ENCODE measurements around the gene NAB2. TPM values are rescaled to one million over a fixed set of nuclear protein-coding genes. Genes with fewer than 3 reads are reported as not detected.

Gene NAB2
- total and polyA plus RNA-seq, 9 of the 15 experiments (the other 6 are each of a cell fraction or from before 2014, with no cell fraction given) = 0.45 to 40.9 (median 20.4) TPM

GRCh38 chr12:57111031-57111734, 22.3 kb downstream of the NAB2 start, which contains the start of gene STAT6 (continued):
- TF ChIP-seq MITF (IDR thresholded peaks at IDR 0.05) = no peak
- TF ChIP-seq EP300 (IDR thresholded peaks at IDR 0.05; ENCODE audit: low read length) = 0 out of 2 replicates have a peak, but pooled peaks have one; percentile 10
- no peak for TF ChIP-seq ZNF384 (IDR thresholded peaks at IDR 0.05; ENCODE audit: low read depth, low read length)
- TF ChIP-seq AFF4 (CRISPR knock-in tag; IDR thresholded peaks at IDR 0.05) = no peak
- peak; percentile 24; the same call in 1 of the 2 replicates for TF ChIP-seq POLR2H (tag; IDR thresholded peaks at IDR 0.05; ENCODE audit: low read depth)
- no peak for TF ChIP-seq ELK3 (CRISPR knock-in tag; IDR thresholded peaks at IDR 0.05)
- no peak for TF ChIP-seq MXI1 (IDR thresholded peaks at IDR 0.05; ENCODE audit: low read depth, low read length)
- TF ChIP-seq RERE (CRISPR knock-in tag; IDR thresholded peaks at IDR 0.05; ENCODE audit: borderline replicate concordance) = no peak
- no peak for TF ChIP-seq CHAMP1 (IDR thresholded peaks at IDR 0.05)
- peak; percentile 45; the same call in 1 of the 2 replicates for TF ChIP-seq FOXP1 (CRISPR knock-in tag; IDR thresholded peaks at IDR 0.05)

Measured in K562 (cell line).